ENCODE measurements around the gene EXOC3.

The EXOC3 gene

GRCh38 chr5:426392-426976 is 16.5 kb upstream of the EXOC3 start:
- no peak for DNase-seq (ENCODE audit: low read depth)

- DNase-seq (ENCODE audit: low read depth), result no peak
Observed at GRCh38 chr5:427415-428087, 15.4 kb upstream of the EXOC3 start.

- DNase-seq (ENCODE audit: low read depth), result no peak
Observed at GRCh38 chr5:428219-428618, 14.8 kb upstream of the EXOC3 start.

DNA sequence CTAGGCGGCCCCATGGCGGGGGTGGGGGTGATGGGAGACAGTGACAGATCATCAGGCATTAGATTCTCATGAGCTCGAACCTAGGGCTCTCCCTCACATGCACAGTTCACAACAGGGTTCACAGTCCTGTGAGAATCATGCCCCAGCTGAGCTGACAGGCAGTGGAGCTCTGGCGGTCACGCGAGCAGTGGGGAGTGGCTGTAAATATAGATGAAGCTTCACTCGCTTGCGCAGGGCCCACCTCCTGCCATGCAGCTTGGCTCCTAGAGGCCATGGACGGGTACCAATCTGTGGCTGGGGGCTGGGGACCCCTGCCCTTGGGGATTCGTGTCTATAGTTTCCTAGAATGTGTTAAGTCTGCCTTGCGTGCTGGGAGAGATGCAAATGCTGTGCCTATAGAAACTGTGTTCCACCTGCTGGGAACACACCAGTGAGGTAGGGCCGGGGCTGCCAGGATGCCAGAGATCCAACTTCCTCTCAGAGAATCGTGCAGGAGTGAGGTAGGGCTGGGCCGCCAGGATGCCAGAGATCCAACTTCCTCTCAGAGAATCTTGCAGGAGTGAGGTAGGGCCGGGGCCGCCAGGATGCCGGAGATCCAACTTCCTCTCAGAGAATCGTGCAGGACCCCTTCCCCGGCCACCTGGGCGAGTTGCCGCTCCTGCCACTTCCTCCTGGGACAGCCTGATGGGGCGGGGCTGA is 14.1 kb upstream of the EXOC3 start:
- no peak for DNase-seq (ENCODE audit: low read depth)

GRCh38 chr5:429453-430188 is 13.4 kb upstream of the EXOC3 start:
- DNase-seq (ENCODE audit: low read depth), result peak; percentile 77

GRCh38 chr5:430214-430925 is 12.6 kb upstream of the EXOC3 start:
- DNase-seq (ENCODE audit: low read depth), result no peak

DNA sequence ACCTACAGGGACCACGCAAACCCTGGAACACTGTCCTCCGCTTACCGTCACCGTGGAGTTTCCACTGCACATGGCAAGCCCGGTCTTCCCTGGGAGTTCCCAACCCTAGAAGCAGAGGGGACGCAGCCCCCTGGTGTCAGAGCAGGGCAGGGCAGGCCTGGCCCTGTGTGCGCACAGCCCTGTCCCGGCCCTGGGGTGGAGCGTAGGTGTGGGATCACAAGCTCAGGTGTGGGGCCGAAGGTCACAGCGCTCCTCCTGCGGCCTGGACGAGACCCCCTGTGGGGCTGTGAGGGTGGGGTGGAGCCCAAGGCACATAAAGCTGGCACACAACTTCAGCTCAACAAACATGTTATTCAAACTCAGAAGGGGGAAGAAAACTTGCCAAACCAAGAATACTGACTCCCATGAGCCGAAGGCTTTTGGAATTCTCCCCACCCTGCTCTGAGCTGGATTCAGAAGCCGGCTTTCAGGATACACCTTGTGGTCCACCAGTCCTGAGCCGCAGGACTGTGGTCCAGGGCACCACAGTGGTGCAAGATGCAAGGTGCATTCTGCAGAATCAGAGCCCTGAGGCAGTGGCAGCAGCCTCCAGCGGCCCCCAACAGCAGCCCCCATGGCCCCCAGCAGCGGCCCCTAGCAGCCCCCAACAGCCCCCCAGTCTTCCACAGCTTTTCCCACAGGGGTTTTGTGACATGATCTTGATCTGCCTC is 11.8 kb upstream of the EXOC3 start:
- DNase-seq (ENCODE audit: low read depth), result no peak

GRCh38 chr5:431711-432050 is 11.3 kb upstream of the EXOC3 start:
- DNase-seq (ENCODE audit: low read depth), result no peak

- DNase-seq (ENCODE audit: low read depth), result no peak
Observed at GRCh38 chr5:432201-432927, 10.6 kb upstream of the EXOC3 start.

- DNase-seq (ENCODE audit: low read depth), result no peak
Observed at GRCh38 chr5:432928-433791, 9.8 kb upstream of the EXOC3 start.

DNA sequence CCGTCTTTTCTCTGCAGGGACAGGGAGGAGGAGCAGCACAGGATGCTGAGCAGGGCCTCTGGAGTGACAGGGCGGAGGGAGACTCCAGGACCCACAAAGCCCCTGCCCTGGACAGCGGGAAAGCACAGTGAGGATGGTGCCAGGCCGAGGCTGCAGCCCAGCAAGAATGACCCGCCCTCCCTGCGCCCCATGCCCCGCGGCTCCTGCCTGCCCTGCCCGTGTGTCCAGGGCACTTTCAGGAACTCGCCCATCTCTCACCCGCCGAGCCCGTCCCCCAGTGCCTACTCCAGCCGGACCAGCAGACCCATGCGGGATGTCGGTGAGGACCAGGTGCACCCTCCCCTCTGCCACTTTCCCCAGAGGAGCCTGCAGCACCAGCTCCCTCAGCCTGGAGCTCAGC is 9.1 kb upstream of the EXOC3 start:
- no peak for DNase-seq (ENCODE audit: low read depth)

GRCh38 chr5:434443-435146 is 8.4 kb upstream of the EXOC3 start:
- no peak for DNase-seq (ENCODE audit: low read depth)

DNA sequence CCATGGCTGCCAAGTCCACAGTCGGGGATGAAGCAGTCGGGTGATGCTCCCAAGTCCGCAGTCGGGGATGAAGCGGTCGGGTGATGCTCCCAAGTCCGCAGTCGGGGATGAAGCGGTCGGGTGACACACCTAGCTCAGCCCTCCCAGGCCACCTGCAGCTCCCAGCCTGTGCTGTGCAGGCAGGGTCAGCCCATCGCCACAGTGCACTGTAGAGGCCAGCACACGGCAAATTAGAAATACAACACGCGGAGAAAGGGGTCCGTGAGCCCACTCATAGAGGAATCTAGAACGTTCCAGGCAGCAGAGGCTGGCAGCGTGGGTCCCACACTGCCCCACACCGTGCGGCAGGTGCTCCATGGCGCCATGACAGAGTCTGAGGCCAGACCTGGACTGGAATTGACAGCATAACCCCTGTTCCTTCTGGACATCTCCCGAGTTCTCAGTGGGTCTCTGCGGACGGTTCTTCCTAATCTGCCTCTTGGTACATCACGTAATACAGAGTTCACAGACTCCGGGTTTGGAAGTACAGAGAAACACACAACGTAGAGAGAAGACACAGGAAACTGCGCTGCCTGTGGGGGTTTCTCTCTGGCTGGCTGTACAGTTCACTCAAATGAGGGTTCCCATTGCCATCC is 7.7 kb upstream of the EXOC3 start:
- no peak for DNase-seq (ENCODE audit: low read depth)

- DNase-seq (ENCODE audit: low read depth), result no peak
Observed at GRCh38 chr5:435961-436640, 6.9 kb upstream of the EXOC3 start.

DNA sequence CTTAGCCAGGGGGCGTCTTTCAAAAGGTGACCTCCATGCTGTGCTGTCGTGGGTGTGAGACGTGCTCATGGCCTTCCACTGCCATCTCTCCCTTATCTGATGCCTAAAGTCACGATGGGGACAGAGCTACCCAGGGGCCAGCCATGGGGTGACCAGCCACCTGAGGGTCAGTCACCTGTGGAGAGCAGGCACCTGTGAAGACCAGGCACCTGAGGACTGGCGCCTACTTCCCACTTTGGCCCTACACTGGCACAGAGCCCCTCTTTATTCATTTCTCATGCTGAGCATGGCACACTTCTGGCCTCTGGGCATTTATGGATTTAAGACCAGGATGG is 6.4 kb upstream of the EXOC3 start:
- DNase-seq (ENCODE audit: low read depth), result no peak

- DNase-seq (ENCODE audit: low read depth), result no peak
Observed at GRCh38 chr5:437281-437771, 5.7 kb upstream of the EXOC3 start.

DNA sequence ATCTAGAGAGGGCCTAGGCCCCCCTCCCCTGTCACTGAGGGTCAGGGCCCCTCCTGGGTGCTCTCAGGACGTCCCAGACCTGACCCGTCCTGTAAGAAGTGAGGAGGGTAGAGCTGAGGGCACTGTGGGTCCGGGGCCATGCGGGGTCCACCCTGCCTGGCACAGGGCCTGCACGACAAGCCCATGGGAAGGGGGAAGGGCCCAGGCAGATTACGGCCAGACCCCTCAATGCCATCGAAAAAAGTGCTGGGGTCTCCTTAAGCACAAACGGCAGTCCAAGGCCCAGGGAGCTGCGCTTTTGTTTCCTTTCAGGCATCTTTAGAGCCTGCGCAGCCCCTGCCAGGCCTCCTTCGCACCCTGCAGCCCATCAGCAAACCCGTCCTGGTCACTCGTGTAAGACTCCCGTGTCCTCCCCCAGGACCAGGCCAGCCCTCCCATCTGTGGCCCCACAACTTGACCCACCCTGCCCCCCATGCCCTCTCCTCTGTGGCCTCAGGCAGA is 4.4 kb upstream of the EXOC3 start:
- no peak for DNase-seq (ENCODE audit: low read depth)

DNA sequence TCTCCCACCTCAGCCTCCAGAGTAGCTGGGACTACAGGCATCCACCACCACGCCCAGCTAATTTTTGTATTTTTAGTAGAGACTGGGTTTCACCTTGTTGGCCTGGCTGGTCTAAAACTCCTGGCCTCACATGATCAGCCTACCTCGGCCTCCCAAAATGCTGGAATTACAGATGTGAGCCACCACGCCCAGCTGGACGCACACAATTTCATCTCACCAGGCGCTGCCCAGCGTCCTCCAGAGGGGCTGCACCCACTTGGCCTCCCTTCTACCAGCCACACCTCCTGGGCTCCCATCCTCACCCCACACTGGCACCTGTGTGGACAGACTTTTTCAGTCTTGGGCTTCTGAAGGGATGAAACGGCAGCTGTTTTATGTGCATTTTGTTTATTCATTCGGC is 3.8 kb upstream of the EXOC3 start:
- DNase-seq (ENCODE audit: low read depth), result no peak

Measured in GM04504 (cell line).